ENCODE measurements around the gene TTLL1.

TTLL1 gene

DNA sequence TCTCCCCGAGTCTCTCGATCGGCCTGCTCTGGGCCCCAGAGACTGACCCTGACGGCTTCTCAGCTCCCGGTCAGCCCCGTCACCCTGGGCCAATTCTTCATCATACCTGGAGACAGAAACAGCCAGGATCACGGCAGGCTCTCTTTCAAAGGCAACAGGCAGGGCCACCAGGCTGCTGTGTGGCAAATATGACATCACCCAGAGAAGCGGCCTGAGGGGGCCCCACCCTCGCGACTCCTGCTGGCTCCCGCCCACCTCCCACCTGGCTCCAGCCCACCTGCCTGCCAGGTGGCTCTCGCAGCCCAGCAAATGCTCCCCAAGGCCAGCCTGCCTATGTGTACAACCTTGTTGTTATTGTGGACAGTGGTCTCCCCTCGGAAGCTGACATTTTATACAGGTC is 49.4 kb downstream of the TTLL1 start:
- in situ Hi-C loops (cut with MboI; ENCODE audit: low pct_unique_long_range_greater_than_20kb, low sequenced_read_pairs, unreplicated experiment), result no loop called here
- no peak for DNase-seq (ENCODE audit: low spot score)
- TF ChIP-seq, protein P1, sequence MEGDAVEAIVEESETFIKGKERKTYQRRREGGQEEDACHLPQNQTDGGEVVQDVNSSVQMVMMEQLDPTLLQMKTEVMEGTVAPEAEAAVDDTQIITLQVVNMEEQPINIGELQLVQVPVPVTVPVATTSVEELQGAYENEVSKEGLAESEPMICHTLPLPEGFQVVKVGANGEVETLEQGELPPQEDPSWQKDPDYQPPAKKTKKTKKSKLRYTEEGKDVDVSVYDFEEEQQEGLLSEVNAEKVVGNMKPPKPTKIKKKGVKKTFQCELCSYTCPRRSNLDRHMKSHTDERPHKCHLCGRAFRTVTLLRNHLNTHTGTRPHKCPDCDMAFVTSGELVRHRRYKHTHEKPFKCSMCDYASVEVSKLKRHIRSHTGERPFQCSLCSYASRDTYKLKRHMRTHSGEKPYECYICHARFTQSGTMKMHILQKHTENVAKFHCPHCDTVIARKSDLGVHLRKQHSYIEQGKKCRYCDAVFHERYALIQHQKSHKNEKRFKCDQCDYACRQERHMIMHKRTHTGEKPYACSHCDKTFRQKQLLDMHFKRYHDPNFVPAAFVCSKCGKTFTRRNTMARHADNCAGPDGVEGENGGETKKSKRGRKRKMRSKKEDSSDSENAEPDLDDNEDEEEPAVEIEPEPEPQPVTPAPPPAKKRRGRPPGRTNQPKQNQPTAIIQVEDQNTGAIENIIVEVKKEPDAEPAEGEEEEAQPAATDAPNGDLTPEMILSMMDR (IDR thresholded peaks at IDR 0.05; ENCODE audit: extremely low read depth, insufficient read depth, missing control alignments), result no peak

DNA sequence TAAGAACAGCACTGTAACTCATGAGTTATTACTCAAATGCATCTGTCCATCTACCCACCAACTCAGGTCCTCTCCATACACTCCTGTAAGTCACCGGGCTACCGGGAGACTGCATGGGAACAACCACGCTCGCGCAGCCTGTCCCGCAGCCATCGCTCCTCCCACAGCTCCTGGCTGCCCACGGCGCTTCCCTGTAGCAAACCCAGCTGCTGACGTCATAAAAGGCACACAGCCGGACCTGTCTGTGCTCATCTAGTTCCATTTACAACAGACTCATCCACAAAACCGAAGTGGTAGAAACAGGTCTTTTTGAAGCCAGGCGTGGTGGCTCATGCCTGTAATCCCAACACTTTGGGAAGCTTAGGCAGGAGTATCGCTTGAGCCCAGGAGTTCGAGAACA is 50.9 kb downstream of the TTLL1 start:
- in situ Hi-C loops (cut with MboI; ENCODE audit: low pct_unique_long_range_greater_than_20kb, low sequenced_read_pairs, unreplicated experiment), result no loop called here
- no peak for DNase-seq (ENCODE audit: low spot score)
- TF ChIP-seq, protein P1 (IDR thresholded peaks at IDR 0.05; ENCODE audit: extremely low read depth, insufficient read depth, missing control alignments), result no peak

DNA sequence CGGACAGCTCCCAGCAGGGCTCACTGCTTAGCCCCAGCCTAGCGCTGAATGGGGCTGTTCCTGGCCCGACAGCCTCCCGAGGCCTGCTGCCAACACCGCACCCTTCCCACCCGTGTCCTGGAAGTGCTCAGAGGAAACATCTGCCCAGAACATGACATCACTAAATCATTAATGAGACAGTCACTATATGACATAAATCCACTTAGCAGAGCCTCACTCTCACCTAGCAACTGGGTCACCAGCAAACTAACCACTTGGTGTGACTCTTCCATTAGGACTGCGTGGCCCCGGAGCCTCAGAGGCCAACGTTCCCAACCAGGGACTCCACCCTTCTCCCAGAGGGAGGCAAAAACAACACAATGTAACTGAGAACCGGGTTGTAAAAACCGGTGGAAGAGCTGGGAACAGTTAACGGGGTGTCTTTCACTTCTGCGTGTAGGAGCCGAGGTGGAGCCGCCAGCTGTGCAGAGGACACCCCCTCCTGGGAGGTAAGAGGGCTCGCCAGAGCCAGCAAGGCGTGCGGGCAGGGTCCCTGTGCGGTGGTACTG is 52.8 kb downstream of the TTLL1 start:
- TF ChIP-seq, protein P1 (IDR thresholded peaks at IDR 0.05; ENCODE audit: extremely low read depth, insufficient read depth, missing control alignments), result no peak
- in situ Hi-C loops (cut with MboI; ENCODE audit: low pct_unique_long_range_greater_than_20kb, low sequenced_read_pairs, unreplicated experiment), result no loop called here
- DNase-seq (ENCODE audit: low spot score), result no peak

DNA sequence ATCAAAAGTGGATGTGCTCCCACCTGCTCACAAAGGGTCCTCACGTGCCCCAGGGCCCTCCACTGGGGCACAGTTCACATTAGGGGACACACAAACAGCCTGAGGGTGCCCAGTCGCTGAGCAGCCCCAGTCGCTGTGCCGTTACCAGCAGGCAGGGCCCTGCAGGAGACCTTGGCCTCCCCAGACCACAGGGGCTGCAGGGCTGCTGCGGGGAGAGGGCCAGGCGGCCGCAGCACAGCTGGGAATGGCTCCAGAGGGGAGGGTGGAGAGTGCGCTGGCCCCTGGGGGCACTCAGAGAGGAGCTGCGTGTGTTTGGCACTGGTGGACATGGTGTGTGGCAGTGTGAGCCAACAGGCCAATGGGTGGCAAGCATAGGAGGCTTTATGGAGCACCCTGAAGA is 53.9 kb downstream of the TTLL1 start:
- no peak for DNase-seq (ENCODE audit: low spot score)
- TF ChIP-seq, protein P1 (IDR thresholded peaks at IDR 0.05; ENCODE audit: extremely low read depth, insufficient read depth, missing control alignments), result no peak
- in situ Hi-C loops (cut with MboI; ENCODE audit: low pct_unique_long_range_greater_than_20kb, low sequenced_read_pairs, unreplicated experiment), result no loop called here

DNA sequence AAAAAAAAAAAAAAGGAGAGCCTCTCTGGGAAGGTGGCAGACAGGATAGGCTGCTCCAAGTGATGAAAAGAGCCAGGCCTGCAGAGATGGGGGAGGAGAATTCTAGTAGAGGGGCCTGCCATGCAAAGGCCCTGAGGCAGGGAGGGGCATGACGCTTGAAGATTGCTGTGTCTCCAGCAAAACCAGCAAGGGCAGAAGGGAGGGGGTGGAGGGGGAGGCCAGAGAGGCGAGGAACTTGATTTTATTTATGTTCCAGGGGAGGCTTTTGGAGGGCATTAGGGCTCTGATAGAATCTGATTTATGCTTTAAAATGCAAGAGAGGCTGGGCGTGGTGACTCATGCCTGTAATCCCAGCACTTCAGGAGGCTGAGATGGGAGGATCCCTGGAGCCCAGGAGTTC is 57.6 kb downstream of the TTLL1 start:
- DNase-seq (ENCODE audit: low spot score), result no peak
- in situ Hi-C loops (cut with MboI; ENCODE audit: low pct_unique_long_range_greater_than_20kb, low sequenced_read_pairs, unreplicated experiment), result no loop called here
- TF ChIP-seq, protein P1 (IDR thresholded peaks at IDR 0.05; ENCODE audit: extremely low read depth, insufficient read depth, missing control alignments), result no peak

DNA sequence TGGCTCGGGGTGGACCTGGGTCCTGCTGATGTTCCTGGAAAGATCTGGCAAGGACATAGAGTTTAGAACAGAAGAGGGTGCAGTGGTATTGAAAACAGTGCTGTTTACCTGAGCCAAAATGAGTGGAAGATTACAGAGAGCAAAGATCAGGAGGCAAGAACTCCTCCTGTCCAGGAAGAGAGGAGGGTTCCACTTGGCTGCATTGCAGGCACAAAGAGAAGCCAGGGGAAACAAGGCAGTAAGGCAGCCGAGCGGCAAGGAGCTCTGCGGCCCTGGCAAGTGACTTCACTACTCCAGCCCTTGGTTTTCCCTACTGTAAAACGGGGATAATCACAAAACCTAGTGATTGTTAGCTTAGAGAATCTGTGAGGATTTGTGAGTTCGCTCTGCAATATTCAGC is 70.6 kb downstream of the TTLL1 start:
- DNase-seq (ENCODE audit: low spot score), result no peak
- TF ChIP-seq, protein P1 (IDR thresholded peaks at IDR 0.05; ENCODE audit: extremely low read depth, insufficient read depth, missing control alignments), result no peak

More for the DNA sequence above, 70.6 kb downstream of the TTLL1 start:
- in situ Hi-C loops (cut with MboI; ENCODE audit: low pct_unique_long_range_greater_than_20kb, low sequenced_read_pairs, unreplicated experiment), result no loop called here
